CD4-positive, alpha-beta T cell treated with Interleukin-17A for 4 hours (primary cell): ENCODE results near the gene GPR158.

Experiments used
- DNase-seq: peaks from one replicate; pipeline ENCODE4 v3.0.0-alpha.2; 2020; ENCODE audit warnings: mixed read lengths

Gene GPR158

GRCh38 chr10:25600651-25601050 lies 425.9 kb downstream of the GPR158 start:
- no peak for DNase-seq

DNA sequence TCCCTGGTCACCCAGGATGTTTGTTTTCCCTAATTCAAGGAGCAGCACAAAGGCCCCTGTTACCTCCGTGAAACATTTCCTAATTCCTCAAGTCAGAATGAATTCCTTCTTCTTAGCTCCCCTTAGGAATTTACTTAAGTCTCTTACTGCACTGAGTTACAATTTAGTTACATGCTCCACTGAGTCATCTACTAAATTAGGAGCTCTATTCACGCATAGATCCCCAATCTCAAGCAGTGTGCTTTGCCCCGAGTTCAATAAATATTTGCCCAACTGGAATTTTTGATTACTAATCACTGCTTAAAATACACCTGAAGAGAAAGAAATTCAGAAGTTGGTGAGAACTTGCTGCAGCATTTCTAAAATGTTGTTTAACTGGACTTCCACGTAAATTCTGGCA lies 429.8 kb downstream of the GPR158 start:
- no peak for DNase-seq

- DNase-seq, result no peak
Measured at GRCh38 chr10:25614652-25615051, 439.9 kb downstream of the GPR158 start.

GRCh38 chr10:25615926-25616325 lies 441.1 kb downstream of the GPR158 start:
- DNase-seq, result no peak

- DNase-seq, result no peak
Measured at GRCh38 chr10:25616903-25617592, 442.2 kb downstream of the GPR158 start.

DNA sequence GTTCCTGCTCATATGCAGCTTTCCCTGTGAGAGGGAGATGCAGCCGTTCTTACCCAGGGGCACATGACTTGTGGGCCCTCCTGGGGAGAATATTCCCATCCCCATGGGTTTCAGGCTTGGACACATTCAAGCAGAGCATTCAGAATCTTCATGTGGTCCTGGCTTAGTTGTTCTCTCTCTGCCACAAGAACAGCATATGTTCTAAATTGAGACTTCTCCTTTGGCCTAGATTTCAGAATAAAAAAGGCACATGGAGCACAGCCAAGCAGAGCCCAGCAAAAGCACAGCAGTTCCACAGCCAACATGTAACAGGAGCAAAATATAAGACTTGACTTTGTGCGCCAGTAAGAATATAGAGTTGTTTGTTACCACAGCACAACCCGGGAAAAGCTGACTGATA lies 452.8 kb downstream of the GPR158 start:
- DNase-seq, result no peak

- no peak for DNase-seq
Measured at GRCh38 chr10:25629333-25629732, 454.5 kb downstream of the GPR158 start.

- no peak for DNase-seq
Measured at GRCh38 chr10:25631471-25631870, 456.7 kb downstream of the GPR158 start.

DNA sequence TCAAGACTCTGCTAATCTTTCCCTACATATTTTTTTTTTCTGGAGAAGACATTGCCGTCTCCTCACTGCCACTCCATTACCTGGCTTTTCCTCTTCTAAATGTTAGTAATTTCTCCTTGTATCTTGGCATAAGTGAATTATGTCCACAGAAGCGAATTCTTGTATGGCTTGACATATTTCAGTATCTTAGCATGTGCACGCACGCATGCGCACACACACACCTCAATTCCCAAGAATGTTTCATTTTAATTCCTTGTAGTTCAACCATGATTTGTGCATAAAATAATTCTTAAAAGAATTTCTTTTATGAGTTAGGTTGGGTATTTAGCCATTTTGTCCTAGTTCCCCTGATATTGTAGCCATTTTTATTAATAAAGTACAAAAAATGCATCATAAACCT lies 458.0 kb downstream of the GPR158 start:
- no peak for DNase-seq

DNA sequence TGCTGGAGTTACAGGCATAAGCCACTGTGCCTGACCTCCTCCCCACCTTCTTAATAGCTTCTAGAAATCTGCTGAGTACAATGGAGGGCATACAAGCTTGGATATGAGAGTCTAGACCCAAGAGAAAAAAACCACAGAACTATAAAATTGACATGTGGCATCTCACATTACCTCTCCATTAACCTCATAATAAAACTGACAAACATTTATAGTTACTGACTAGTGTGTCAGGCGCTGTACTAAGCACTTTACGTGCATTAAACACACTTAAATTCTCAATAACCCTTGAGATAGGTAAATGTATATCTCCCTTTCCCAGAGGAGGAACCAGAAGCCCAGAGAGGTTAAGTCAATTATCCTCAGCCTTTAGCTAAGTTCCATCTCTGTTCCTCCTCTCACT lies 458.7 kb downstream of the GPR158 start:
- no peak for DNase-seq

GRCh38 chr10:25639646-25640045 lies 464.8 kb downstream of the GPR158 start:
- DNase-seq, result no peak

DNA sequence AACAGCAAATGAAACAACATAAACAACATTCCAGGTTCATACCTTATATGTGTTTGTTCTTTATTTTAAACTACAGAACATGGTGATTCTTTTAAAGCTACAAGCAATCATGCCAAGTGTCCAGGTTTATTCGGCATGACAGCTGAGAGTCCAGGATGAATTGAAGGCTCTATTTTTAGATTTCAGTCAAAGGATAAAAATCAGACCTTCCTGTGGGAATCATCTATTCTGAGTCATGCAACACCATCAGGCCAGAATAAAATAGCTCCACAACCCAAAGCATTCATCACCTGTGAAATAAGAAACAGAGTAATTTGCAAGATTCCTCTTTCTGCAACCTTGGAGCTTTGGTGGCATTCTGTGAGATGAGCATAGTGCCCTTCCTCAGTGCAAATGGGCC lies 466.8 kb downstream of the GPR158 start:
- no peak for DNase-seq

GRCh38 chr10:25642721-25643120 lies 467.9 kb downstream of the GPR158 start:
- no peak for DNase-seq

GRCh38 chr10:25646371-25646770 lies 471.6 kb downstream of the GPR158 start:
- DNase-seq, result no peak

DNA sequence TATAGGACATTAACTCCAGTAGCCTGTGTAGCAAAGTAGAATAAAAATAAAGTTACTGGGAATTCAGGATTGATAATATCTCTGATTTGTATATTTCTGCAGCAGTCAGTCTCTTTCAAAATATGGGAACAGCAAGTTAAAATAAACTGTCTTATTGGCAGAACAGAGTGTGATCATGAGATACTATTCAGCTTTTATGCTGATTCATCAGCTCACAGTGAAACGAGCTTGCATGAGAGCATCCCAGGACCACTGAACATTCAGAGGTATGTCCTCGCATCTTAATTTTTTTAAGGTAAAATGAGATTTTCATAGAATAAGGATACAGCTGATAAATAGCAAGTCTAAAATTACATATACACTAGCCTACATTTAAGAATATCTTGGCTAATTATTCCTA lies 476.7 kb downstream of the GPR158 start:
- DNase-seq, result no peak
